Neural progenitor cell (in vitro differentiated cells): Measurements from ENCODE around the gene KNDC1. TPM values are rescaled to one million over a fixed set of nuclear protein-coding genes. Genes with fewer than 3 reads are reported as not detected.

Experiments used
- DNase-seq: peaks from one replicate; pipeline ENCODE4 v3.0.0-alpha.2; 2016; ENCODE audit warnings: low spot score
- H2AFZ ChIP-seq: fragments of 200-600 bp; sonication (generic); replicated peaks from 2 replicates; pipeline ENCODE4 v1.6.1; 2016; ENCODE audit warnings: antibody characterized with exemption
- H3F3A ChIP-seq: fragments of 200-600 bp; sonication (generic); 2 replicates; pipeline ENCODE4 v1.6.1; 2016; ENCODE audit warnings: antibody characterized with exemption, low read depth
- H3K27ac ChIP-seq: fragments of 200-600 bp; sonication (generic); 2 replicates; pipeline ENCODE4 v1.5.1; 2016; ENCODE audit warnings: mild to moderate bottlenecking
- H3K27me3 ChIP-seq: fragments of 200-600 bp; sonication (generic); 2 replicates; pipeline ENCODE4 v1.6.1; 2016; ENCODE audit warnings: mild to moderate bottlenecking, moderate library complexity
- H3K36me3 ChIP-seq: fragments of 200-600 bp; sonication (generic); 2 replicates; pipeline ENCODE4 v1.5.1; 2016
- H3K4me1 ChIP-seq: fragments of 200-600 bp; sonication (generic); 2 replicates; pipeline ENCODE4 v1.6.1; 2016; ENCODE audit warnings: mixed run types
- H3K4me2 ChIP-seq: fragments of 200-600 bp; sonication (generic); 2 replicates; pipeline ENCODE4 v1.6.1; 2016
- H3K4me3 ChIP-seq: fragments of 200-600 bp; sonication (generic); 2 replicates; pipeline ENCODE4 v1.5.1; 2016
- H3K79me2 ChIP-seq: fragments of 200-600 bp; sonication (generic); 2 replicates; pipeline ENCODE4 v1.6.1; 2016; ENCODE audit warnings: low read depth
- H3K9ac ChIP-seq: fragments of 200-600 bp; sonication (generic); 2 replicates; pipeline ENCODE4 v1.6.1; 2016
- H3K9me3 ChIP-seq: fragments of 200-600 bp; sonication (generic); 2 replicates; pipeline ENCODE4 v1.5.1; 2016; ENCODE audit warnings: low read depth
- H4K20me1 ChIP-seq: fragments of 200-600 bp; sonication (generic); 2 replicates; pipeline ENCODE4 v1.6.1; 2016; ENCODE audit warnings: low read depth
- H3K27ac Mint-ChIP-seq: 3 replicates; pipeline ENCODE4 v1.8.0; 2021; ENCODE audit warnings: mixed read lengths
- H3K27me3 Mint-ChIP-seq: 2 replicates; pipeline ENCODE4 v1.8.0; 2022; ENCODE audit warnings: low read depth, mild to moderate bottlenecking, inconsistent platforms, moderate library complexity, mixed read lengths; ENCODE audit not compliant: insufficient read depth
- H3K36me3 Mint-ChIP-seq: 3 replicates; pipeline ENCODE4 v1.8.0; 2021; ENCODE audit warnings: mixed read lengths
- H3K4me1 Mint-ChIP-seq: 3 replicates; pipeline ENCODE4 v1.8.0; 2021; ENCODE audit warnings: mixed read lengths
- H3K4me3 Mint-ChIP-seq: 3 replicates; pipeline ENCODE4 v1.8.0; 2021; ENCODE audit warnings: mild to moderate bottlenecking, moderate library complexity, mixed read lengths
- H3K9me3 Mint-ChIP-seq: 3 replicates; pipeline ENCODE4 v1.8.0; 2020; ENCODE audit warnings: mixed read lengths
- EZH2 ChIP-seq: fragments of 200-600 bp; sonication (generic); IDR thresholded peaks from 2 replicates; pipeline ENCODE4 v1.6.1; 2017; ENCODE audit warnings: antibody characterized with exemption, mild to moderate bottlenecking, moderate library complexity
- EZH2phosphoT487 ChIP-seq: fragments of 200-600 bp; sonication (generic); IDR thresholded peaks from 2 replicates; pipeline ENCODE4 v1.6.1; 2017; ENCODE audit warnings: antibody characterized with exemption
- total RNA-seq: library from RNA; depleted of rRNA; stranded (reverse); fragments of >200 nt; gene quantifications from 2 replicates; pipeline ENCODE4 v1.2.3, GENCODE V29; 2015; ENCODE audit warnings: low replicate concordance
- TF ChIP-seq, protein P1 (sequence below): fragments of 200-600 bp; sonication (generic); IDR thresholded peaks from 2 replicates; pipeline ENCODE4 v1.5.1; 2017; ENCODE audit warnings: antibody characterized with exemption, mild to moderate bottlenecking

The KNDC1 gene
- total RNA-seq, 1 donor from 2014 or later = 1.8 TPM

DNA sequence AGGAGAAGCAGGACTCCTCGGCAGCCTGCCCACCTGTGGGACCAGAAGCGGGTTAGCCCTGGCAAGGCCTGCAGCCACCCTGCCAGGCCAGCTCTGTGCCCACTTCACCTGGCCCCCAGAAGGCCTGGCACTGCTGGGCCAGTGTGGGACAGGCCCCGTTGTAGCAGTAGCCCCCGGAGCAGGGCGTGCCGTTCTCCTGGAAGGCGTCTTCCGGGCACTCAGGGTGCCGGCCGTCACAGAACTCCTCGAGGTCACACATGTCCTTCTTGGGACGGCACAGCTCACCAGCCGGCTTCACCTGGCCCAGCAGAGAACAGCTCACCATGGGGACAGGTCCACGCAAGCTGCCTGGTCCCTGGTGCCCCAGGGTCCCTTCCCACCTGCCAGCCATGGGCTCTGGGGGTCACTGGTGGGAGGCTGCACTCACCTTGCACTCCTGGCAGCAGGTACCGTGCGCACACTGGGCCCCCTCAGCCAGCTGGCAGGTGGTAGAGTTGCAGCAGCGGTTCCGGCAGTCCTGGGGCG is 110.8 kb downstream of the KNDC1 start:
- H3K79me2 ChIP-seq = no peaks in the 10 kb centered on the region
- peaks cover 9% of the 10 kb centered on the region for H3K4me1 ChIP-seq
- no peak overlapping the region for H3K27ac Mint-ChIP-seq
- H4K20me1 ChIP-seq = no peaks in the 10 kb centered on the region
- H3K27ac ChIP-seq = no peak overlapping the region
- no peak overlapping the region for H3K4me3 ChIP-seq
- TF ChIP-seq EZH2 (no peak), EZH2phosphoT487 (no peak)
- TF ChIP-seq, protein P1, sequence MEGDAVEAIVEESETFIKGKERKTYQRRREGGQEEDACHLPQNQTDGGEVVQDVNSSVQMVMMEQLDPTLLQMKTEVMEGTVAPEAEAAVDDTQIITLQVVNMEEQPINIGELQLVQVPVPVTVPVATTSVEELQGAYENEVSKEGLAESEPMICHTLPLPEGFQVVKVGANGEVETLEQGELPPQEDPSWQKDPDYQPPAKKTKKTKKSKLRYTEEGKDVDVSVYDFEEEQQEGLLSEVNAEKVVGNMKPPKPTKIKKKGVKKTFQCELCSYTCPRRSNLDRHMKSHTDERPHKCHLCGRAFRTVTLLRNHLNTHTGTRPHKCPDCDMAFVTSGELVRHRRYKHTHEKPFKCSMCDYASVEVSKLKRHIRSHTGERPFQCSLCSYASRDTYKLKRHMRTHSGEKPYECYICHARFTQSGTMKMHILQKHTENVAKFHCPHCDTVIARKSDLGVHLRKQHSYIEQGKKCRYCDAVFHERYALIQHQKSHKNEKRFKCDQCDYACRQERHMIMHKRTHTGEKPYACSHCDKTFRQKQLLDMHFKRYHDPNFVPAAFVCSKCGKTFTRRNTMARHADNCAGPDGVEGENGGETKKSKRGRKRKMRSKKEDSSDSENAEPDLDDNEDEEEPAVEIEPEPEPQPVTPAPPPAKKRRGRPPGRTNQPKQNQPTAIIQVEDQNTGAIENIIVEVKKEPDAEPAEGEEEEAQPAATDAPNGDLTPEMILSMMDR = no peak
- no peak overlapping the region for H3K9ac ChIP-seq
- H3F3A ChIP-seq = peaks cover 2% of the 10 kb centered on the region
- H3K27me3 ChIP-seq = peaks cover 9% of the 10 kb centered on the region
- no peaks in the 10 kb centered on the region for H3K36me3 Mint-ChIP-seq
- no peaks in the 10 kb centered on the region for H3K9me3 Mint-ChIP-seq
- H3K4me2 ChIP-seq = no peak overlapping the region
- H3K9me3 ChIP-seq = no peaks in the 10 kb centered on the region
- H3K4me1 Mint-ChIP-seq = peaks cover 2% of the 10 kb centered on the region
- no peak overlapping the region for H3K4me3 Mint-ChIP-seq
- H3K36me3 ChIP-seq = no peaks in the 10 kb centered on the region
- no peak overlapping the region for H2AFZ ChIP-seq
- no peak for DNase-seq
- H3K27me3 Mint-ChIP-seq = peaks cover 2% of the 10 kb centered on the region

DNA sequence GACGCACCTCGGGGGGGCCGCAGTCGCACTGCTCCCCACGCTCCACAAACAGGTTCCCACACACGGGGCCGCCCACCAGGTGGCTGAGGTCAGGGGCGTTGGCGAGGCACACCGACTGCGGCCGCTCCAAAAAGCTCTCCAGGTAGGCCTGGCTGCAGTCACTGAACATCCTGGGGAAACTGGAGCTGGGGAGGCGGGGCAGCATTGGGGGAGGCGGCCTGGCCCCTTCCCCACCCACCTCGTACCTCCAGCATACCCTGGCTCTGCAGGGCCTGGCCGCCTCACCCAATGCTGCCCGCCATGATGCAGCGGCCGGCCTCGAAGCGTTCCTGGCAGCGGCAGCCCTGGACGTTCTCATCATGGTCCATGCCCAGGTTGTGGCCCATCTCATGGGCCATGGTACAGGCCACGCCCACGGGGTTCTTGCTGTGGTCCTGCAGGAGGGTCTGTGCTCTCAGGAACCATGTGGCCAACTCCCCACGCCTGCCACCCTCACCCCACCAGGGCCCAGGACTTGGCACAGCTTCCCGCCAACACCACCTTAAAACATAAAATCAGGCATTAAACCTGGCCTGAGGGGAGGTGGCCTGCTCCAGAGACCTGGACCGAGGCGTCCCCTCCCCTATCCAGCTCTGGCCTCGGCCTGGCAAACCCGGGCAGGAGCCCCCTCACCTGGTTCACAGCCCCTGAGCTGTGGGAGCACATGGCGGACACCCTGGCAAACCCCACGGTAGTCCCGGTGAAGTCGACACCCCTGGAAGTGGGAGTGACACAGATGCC is 111.7 kb downstream of the KNDC1 start:
- Histone ChIP-seq H3K27me3 (peaks cover 17% of the 10 kb centered on the region), H3F3A (peaks cover 2% of the 10 kb centered on the region), H3K4me3 (no peak overlapping the region), H3K79me2 (no peaks in the 10 kb centered on the region), H2AFZ (no peak overlapping the region), H3K4me1 (peaks cover 18% of the 10 kb centered on the region), H3K9me3 (no peaks in the 10 kb centered on the region), H3K36me3 (no peaks in the 10 kb centered on the region), H3K27ac (no peak overlapping the region), H4K20me1 (no peaks in the 10 kb centered on the region), H3K4me2 (no peak overlapping the region), H3K9ac (no peak overlapping the region)
- H3K4me3 Mint-ChIP-seq = no peak overlapping the region
- H3K36me3 Mint-ChIP-seq = no peaks in the 10 kb centered on the region
- no peaks in the 10 kb centered on the region for H3K4me1 Mint-ChIP-seq
- no peak overlapping the region for H3K27ac Mint-ChIP-seq
- H3K9me3 Mint-ChIP-seq = no peaks in the 10 kb centered on the region
- no peak for DNase-seq
- no peak for TF ChIP-seq EZH2
- TF ChIP-seq EZH2phosphoT487 = no peak
- TF ChIP-seq, protein P1 = no peak
- H3K27me3 Mint-ChIP-seq = no peaks in the 10 kb centered on the region

DNA sequence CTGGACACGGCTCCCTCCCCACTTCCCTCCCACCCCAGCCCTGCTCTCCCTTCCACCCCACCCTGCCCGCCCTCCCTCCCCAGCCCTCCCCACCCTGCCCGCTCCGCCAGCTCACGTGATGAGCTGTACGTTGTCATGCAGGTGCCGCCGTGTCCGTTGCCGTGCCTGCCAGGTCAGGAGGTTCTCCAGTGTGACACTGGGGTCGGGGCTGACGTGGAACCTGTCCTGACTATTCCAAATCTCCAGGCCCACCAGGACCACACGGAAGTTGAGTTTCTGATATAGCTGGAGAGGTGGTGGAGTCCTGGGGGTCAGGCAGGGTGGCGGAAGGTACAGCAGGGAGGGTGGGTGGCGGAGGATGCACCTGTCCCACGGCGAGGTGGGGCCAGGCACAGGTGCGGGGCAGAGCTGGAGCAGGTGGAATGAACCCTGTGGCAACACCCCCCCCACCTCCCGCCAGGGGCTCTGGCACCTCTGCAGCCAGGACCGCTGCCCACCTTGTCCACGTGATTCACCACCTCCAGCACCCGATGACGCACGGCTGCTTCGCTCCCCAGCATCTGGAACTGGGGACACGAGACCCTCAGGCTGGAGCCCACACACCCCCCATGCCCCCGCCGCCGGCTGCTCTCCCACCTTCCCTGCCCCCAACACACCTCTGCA is 112.4 kb downstream of the KNDC1 start:
- H3K4me3 ChIP-seq = no peak overlapping the region
- peaks cover 22% of the 10 kb centered on the region for H3K27me3 ChIP-seq
- peaks cover 22% of the 10 kb centered on the region for H3K4me1 ChIP-seq
- no peak overlapping the region for H3K4me2 ChIP-seq
- no peaks in the 10 kb centered on the region for H3K4me1 Mint-ChIP-seq
- H3K27ac Mint-ChIP-seq = no peak overlapping the region
- H3K27ac ChIP-seq = no peak overlapping the region
- no peak for DNase-seq
- peaks cover 2% of the 10 kb centered on the region for H3F3A ChIP-seq
- no peaks in the 10 kb centered on the region for H3K9me3 Mint-ChIP-seq
- no peaks in the 10 kb centered on the region for H3K79me2 ChIP-seq
- H2AFZ ChIP-seq = no peak overlapping the region
- H3K27me3 Mint-ChIP-seq = no peaks in the 10 kb centered on the region
- H3K4me3 Mint-ChIP-seq = no peak overlapping the region
- H3K36me3 ChIP-seq = no peaks in the 10 kb centered on the region
- H3K36me3 Mint-ChIP-seq = no peaks in the 10 kb centered on the region
- H3K9me3 ChIP-seq = no peaks in the 10 kb centered on the region
- TF ChIP-seq, protein P1 = no peak
- no peak for TF ChIP-seq EZH2
- no peak for TF ChIP-seq EZH2phosphoT487
- H3K9ac ChIP-seq = no peak overlapping the region
- peaks cover 4% of the 10 kb centered on the region for H4K20me1 ChIP-seq
